DMS153 (cell line): ENCODE measurements around the gene ZFR2.

Experiments used
- DNase-seq: peaks from one replicate; lab custom pipeline; 2025; lab: John Stamatoyannopoulos, UW

Gene ZFR2

GRCh38 chr19:3785938-3786824 is 82.7 kb downstream of the ZFR2 start, which contains the start of gene MATK:
TSS of gene MATK (minus strand) at chr19:3786381. CDS start at chr19:3785135, 1,246 bp downstream.
- DNase-seq, result no peak

GRCh38 chr19:3785451-3785937 is 83.3 kb downstream of the ZFR2 start:
- no peak for DNase-seq

- DNase-seq, result no peak
Measured at GRCh38 chr19:3784607-3785450, 84.0 kb downstream of the ZFR2 start.

GRCh38 chr19:3783660-3784584 is 84.9 kb downstream of the ZFR2 start:
- no peak for DNase-seq

GRCh38 chr19:3782903-3783302 is 85.9 kb downstream of the ZFR2 start:
- no peak for DNase-seq

GRCh38 chr19:3782330-3782729 is 86.5 kb downstream of the ZFR2 start:
- DNase-seq, result no peak

GRCh38 chr19:3781603-3782002 is 87.2 kb downstream of the ZFR2 start:
- no peak for DNase-seq

GRCh38 chr19:3780786-3781304 is 88.0 kb downstream of the ZFR2 start:
- DNase-seq, result no peak

- DNase-seq, result no peak
Measured at GRCh38 chr19:3778899-3779723, 89.7 kb downstream of the ZFR2 start.

- no peak for DNase-seq
Measured at GRCh38 chr19:3778104-3778867, 90.6 kb downstream of the ZFR2 start.

GRCh38 chr19:3776479-3777040 is 92.3 kb downstream of the ZFR2 start:
- DNase-seq, result no peak

- no peak for DNase-seq
Measured at GRCh38 chr19:3775831-3776230, 93.0 kb downstream of the ZFR2 start.

- no peak for DNase-seq
Measured at GRCh38 chr19:3775374-3775711, 93.5 kb downstream of the ZFR2 start.

- DNase-seq, result no peak
Measured at GRCh38 chr19:3774621-3775373, 94.0 kb downstream of the ZFR2 start.

- DNase-seq, result no peak
Measured at GRCh38 chr19:3773814-3774515, 94.9 kb downstream of the ZFR2 start.

- no peak for DNase-seq
Measured at GRCh38 chr19:3771906-3772455, 96.9 kb downstream of the ZFR2 start, which contains the start of gene RAX2. TSS of gene RAX2 (minus strand) at chr19:3772228. CDS start at chr19:3771742, 486 bp downstream.

GRCh38 chr19:3771000-3771905 is 97.6 kb downstream of the ZFR2 start:
- DNase-seq, result no peak
